Embryonic facial prominence (tissue), 1 donor: ENCODE results near the gene ZNF28.
"Not testable (repeated sequence)": the region's sequence is repeated elsewhere in the genome, so short reads cannot be mapped to it uniquely, and the experiment has no call there.

Experiments
- DNase-seq: peaks from one replicate; pipeline ENCODE4 v3.0.0-alpha.2; 2016; ENCODE audit errors: extremely low spot score

Gene ZNF28

DNA sequence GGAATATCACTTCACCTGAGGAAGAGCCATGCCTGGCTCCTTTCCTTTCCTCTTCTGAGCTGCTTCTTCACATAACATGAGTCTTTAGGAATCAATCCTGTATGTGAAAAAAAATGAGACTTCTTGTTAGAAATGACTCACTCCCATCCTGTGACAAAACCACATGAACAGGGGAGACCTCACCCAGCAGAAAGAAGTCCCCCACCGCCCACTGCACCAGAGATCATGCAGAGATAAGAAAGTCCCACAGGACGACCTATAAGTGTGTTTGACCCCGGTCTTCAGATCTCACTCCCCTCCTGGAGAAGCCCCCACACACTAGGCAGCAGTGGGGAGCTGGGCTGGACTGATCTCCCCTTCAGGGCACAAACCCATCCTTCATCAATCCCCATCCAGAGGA lies 42.6 kb downstream of the ZNF28 start:
- no peak for DNase-seq

DNA sequence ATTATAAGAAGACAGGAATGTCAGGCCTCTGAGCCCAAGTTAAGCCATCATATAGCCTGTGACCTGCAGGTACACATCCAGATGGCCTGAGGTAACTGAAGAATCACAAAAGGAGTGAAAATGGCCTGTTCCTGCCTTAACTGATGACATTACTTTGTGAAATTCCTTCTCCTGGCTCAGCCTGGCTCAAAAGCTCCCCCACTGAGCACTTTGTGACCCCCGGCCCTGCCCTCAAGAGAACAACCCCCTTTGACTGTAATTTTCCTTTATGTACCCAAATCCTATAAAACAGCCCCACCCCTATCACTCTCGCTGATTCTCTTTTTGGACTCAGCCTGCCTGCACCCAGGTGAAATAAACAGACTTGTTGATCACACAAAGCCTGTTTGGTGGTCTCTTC lies 65.0 kb downstream of the ZNF28 start:
- DNase-seq, result not testable (repeated sequence)

DNA sequence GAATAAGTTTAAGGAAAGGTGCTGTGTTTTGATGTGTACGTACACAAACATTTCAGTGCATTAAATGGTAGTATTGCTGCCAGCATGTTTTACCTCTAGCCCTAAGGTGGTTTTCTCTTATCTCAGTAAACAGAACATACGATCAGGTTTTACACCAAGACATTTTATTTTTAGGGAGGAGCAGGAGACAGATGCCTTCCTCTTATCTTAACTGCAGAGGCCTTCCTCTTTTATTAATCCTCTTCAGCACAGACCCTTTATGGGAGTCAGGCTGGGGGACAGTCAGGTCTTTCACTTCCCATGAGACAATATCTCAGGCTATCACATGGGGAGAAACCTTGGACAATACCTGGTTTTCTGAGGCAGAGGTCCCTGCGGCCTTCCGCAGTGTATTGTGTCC lies 71.7 kb downstream of the ZNF28 start:
- DNase-seq, result no peak

DNA sequence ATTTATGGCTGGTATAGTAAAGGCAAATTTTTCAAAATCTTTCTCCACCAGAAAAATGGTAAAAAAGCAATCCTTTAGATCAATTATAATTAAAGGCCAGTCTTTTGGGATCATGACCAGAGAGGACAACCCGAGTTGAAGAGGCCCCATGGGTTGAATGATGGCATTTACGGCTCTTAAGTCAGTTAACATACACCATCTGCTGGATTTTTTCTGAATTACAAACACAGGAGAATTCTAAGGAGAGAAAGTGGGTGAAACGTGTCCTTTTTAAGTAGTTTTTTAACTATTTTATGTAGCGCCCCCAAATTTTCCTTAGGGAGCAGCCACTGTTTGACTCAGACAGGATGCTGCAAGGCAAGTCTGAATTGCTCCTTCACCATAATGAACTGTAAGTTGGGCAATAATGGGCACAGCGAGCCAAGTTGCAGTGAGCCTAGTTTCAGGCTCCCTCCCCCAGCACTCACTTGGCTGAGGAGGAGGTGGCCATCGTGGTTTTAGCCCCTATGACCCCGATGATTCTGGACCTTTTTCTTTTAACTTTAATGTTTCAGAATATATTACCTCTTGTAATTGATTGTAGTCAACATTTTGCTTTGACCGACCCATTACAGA lies 73.0 kb downstream of the ZNF28 start:
- no peak for DNase-seq
